GM23248 (cell line): ENCODE results near the gene ATIC.

Experiments
- EZH2 ChIP-seq: fragments of 200-600 bp; sonication (generic); IDR thresholded peaks from 2 replicates; pipeline ENCODE4 v1.6.1; 2018; ENCODE audit warnings: antibody characterized with exemption, mild to moderate bottlenecking; ENCODE audit not compliant: insufficient read depth, poor library complexity, severe bottlenecking
- EZH2phosphoT487 ChIP-seq: fragments of 200-600 bp; sonication (generic); IDR thresholded peaks from 2 replicates; pipeline ENCODE4 v1.6.1; 2018; ENCODE audit warnings: antibody characterized with exemption, moderate library complexity, mild to moderate bottlenecking, low read depth; ENCODE audit not compliant: insufficient read depth

DNA sequence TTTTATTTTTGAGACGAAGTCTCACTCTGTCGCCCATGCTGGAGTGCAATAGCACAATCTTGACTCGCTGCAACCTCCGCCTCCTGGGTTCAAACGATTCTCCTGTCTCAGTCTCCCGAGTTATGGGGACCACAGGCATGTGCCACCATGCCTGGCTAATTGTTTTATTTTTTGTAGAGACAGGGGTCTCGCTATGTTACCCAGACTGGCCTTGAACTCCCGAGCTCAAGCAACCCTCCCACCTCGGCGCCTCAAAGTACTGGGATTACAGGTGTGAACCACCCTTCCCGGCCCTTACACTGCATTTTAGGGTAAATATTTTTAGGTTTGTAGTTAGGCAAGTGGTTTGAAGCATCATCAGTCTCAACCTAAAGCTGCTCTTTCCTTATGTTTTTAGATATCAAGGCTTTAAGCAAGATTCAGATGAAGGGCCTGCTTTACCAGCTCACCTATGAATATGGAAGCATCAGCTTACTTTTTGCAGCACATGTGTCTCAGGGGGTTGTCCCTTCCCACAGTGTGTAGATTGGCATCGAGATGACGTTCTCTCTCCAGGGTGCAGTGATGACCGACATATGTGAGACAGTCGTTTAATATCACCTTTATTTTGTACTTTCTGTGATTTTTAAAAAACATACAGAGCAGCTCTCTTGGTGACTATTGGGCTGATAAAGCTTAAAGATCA, 47.2 kb downstream of the ATIC start:
- TF ChIP-seq EZH2 (no peak), EZH2phosphoT487 (no peak)
